AG08396 (cell line): ENCODE measurements around the gene AGPAT1.
A peak's percentile ranks its signal among the peaks of the same experiment; 100 is the strongest.
"Not testable (repeated sequence)": the region's sequence is repeated elsewhere in the genome, so short reads cannot be mapped to it uniquely, and the experiment has no call there.

ENCODE experiments used
- DNase-seq: peaks from one replicate; pipeline ENCODE4 v3.0.0; 2012; ENCODE audit warnings: low spot score, mixed read lengths

AGPAT1 gene

DNA sequence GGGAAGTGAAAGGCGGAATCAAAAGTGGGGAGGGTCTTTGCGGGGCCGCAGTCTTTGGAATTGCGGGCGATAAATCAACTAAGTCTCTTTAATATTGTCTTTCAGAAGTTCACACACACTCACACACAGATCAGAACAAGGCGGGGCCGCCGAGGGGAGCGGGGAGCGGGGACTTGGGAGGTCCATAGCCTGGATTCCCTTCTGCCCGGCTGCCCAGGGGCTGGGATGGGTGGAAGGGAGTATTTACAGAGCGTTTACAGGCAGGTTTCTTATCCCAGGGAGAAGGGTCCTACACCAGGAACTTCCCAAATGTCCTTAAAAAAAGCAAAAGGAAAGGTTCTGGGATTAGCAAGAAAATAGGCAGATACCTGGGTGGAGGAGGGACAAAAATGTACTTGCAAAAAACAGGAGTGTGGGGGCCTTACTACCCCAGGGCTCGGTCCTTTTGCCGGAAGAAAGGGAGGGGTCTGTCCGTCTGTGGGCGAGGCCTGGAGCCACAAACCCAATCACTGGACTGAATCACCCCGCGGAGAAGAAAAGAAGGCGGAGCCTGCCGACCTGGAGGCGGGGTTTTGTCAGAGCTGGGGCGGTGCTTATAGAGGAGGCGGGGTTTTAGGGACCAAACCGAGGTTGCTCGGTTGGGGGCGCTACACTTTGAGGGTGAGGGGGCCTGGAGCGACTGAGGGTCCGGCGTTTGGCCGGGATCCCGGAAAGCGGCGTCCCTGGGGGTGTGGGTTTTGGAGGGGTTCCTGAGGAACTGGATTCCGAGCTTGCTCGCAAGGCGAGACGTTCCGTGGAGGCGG is 27.4 kb downstream of the AGPAT1 start:
- no peak for DNase-seq

GRCh38 chr6:32147401-32148132 is 28.3 kb downstream of the AGPAT1 start:
- no peak for DNase-seq

DNA sequence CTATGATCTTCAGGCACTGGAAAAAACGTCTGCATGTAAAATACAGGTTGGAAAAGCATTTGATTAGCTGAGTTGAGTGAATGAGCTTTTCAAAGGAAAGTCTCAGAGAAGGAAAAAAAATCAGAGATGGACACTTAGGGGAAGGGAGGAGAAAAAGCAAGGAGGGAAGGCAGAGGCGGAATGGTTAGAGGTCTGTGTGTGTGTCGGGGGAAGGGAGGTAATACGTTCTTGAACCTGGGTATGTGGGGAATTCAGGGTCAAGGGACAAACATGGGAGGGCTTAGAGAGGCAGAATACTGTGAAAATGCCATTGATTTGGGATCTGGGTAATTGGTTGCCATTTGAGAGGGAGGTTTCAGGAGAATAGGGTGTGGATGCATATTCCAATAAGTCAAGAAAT is 29.2 kb downstream of the AGPAT1 start:
- no peak for DNase-seq

DNA sequence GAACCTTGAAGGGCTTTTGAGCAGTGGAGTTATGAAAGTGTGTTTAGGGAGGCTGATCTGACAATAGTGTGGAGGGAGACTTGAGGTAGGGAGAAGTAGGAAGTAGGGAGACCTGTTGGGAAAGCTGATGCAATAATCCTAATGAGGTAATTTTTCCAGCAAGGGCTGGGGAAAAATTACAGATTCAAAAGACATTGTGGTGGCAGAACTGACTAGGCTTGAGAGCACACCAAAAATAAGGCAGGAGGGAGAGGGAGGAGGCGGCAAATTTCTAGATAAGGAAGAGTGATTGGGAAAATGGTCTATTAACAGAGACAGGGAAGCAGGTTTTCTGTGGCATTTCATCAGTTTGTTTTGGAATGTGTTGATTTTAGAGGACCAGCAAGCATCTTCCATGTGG is 29.6 kb downstream of the AGPAT1 start:
- DNase-seq, result no peak

- DNase-seq, result not testable (repeated sequence)
These were observed 31.6 kb downstream of the AGPAT1 start for GRCh38 chr6:32144238-32144637.

- DNase-seq, result no peak
These were observed 35.4 kb downstream of the AGPAT1 start for GRCh38 chr6:32140420-32141046.

DNA sequence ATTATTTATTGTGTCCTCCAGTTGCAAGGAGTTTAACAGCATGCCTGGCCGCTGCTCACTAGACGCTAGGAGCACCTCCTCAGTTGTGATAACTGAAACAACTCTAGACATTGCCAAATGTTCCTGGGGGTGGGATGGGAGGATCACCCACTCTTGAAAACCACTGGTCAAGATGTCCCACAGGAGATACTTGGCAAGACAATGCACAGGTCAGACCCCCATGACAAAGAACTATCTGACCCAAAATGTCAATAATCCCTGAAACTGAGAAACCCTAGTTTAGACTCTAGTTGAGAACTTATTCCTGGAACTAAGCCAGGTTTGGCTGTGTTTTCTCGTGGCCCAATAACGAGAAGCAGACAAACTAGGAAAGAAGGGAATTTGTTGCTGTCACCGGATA is 36.3 kb downstream of the AGPAT1 start:
- DNase-seq, result no peak

DNA sequence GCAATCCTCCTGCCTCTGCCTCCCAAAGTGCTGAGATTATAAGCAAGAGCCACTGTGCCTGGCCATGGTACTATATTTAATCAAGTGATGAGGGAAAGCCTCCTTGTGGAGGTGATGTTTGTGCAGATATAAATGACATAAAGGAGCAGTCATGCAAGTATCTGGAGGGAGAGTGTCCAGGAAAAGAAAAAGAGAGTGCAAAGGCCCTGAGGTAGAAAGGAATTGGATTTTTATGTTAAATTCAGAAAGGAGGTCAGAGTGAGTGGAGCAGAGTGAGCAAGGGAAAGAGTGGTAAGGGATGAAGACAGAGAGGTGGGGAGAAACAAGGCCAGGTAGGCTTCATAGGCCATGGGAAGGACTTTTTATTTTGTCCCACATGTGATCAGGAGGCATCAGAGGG is 38.4 kb downstream of the AGPAT1 start:
- no peak for DNase-seq

DNA sequence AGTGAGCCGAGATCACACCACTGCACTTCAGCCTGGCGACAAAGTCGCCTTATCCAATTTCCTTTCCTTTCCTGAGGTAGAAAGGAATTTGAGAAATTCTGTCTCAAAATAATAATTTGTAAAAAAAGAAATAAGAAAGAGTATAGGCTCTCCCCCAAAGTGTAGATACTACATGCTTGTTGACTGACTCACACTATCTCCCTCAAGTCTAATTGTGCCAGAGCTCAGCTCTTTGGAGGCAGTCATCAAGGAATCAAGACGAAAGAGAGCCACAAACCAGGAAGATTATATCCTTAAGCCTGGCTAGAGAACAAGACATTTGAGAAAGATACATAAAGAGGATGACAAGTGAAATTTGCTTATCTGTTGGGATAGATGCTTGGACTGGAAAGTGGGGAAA is 42.1 kb downstream of the AGPAT1 start:
- DNase-seq, result no peak

GRCh38 chr6:32132110-32132509 is 43.8 kb downstream of the AGPAT1 start:
- DNase-seq, result no peak

- no peak for DNase-seq
These were observed 44.4 kb downstream of the AGPAT1 start for GRCh38 chr6:32131439-32131948.

- no peak for DNase-seq
These were observed 46.4 kb downstream of the AGPAT1 start for GRCh38 chr6:32129297-32130088.

DNA sequence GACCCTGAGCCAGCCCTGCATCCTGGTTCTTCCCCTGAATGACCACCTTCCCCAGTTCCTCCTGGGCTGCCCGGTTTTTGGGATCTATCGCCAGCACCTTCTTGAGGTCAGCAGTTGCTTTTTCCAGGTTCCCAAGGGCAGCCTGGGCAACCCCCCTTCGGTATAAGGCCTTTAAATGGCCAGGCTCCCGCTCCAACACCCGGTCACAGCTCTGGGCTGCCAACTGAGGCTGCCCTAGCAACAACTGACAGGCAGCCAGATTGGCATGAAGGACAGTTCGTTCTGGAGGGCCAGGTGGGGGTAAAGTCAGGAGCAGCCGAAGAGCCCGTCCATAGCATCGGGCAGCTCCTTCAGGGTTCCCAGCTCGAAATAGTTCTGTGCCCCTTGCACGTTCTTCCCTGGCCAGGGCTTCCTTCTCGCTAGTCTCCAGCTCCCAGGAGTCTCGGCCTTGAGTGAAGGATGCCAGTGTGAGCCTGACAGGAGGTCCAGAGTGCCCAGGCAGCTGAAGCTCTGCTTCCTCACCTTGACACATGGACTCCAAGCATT is 47.1 kb downstream of the AGPAT1 start:
- DNase-seq, result no peak

DNA sequence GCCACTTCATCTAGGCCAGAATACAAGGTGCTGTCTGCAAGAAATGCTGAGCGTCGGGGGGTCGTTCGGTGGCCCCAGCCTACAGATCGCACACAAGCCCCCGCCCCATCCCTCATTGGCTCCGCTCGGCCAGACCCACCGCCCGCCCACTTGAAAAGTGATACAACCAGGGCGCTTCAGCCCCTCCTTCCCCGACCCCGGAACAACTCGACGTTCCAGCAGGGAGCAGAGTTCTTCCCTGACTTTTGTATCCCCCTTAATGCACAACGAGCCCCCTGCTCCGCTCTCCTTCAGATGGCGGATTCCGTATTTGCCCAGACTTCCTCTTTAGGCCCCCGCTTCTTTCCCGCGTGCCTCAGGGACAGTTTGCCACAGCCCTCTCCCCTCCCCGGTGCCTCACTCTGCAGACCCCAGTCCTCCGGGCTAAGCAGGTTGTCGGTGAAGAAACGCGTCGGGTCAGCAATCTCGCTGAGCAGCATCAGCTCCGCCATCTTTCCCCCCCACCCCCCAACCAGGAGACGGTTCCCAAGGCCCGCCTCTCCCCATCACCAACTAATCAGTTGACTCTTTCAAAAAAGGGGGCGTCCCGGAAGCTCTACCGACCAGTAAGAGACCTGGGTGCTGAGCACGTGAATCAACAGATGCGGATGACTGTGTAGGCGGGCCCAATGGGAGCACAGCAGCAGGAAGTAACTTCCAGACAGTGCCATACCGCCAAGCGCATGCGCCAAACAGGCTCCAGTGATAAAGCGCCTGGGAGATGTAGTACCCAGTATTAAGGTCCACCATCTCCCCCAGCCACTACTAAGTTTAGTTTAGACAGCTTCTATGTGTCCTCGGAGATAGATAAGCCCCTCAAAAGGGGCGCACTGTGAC is 47.9 kb downstream of the AGPAT1 start, which contains the start of gene ATF6B:
Gene ATF6B (minus strand): TSS at position 530 of the 876 bp plus-strand sequence. CDS start 39 bp downstream, at position 491.
- peak; percentile 98 for DNase-seq

GRCh38 chr6:32127409-32127716 is 48.5 kb downstream of the AGPAT1 start:
- DNase-seq, result no peak

GRCh38 chr6:32126880-32127279 is 49.0 kb downstream of the AGPAT1 start:
- DNase-seq, result no peak

DNA sequence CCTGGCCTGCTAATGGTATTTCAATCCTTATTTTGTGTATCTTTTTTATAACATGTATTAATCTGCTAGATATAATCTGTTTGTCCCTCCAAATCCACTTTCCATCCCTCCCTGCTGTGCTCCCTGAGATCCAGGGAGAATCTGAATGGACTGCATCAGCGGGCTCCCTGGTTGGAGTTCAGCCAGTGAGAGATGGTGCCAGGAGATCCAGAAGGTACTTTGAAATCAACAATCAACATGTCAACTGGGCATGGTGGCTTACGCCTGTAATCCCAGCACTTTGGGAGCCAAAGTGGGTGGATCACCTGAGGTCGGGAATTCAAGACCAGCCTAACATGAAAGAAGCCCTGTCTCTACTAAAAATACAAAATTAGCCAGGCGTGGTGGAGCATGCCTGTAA is 52.2 kb downstream of the AGPAT1 start:
- DNase-seq, result no peak

DNA sequence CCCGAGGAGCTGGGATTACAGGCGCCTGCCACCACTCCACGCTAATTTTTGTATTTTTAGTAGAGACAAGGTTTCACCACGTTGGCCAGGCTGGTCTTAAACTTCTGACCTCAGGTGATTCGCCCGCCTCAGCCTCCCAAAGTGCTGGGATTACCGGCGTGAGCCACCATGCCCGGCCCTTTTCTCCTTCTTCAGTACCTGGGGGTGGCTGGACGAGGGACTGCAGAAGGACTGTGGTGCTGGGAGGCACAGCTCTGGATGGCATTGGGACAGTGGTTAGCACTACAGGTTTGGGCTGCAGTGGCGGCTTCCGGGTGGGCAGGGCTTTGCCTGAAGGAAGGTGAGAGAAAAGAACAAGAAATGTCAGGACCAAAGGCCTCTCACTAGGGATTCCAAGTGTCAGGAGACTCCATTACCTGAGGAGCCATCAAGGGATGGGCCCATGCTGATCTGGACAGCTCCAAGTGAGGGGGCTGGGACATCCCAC is 55.3 kb downstream of the AGPAT1 start:
- no peak for DNase-seq

- peak; percentile 81 for DNase-seq
These were observed 56.9 kb downstream of the AGPAT1 start for GRCh38 chr6:32118782-32119628.
